Endometrium (tissue), 2 donors: ENCODE data around the gene NAALADL2.
A peak's percentile ranks its signal among the peaks of the same experiment; 100 is the strongest.

ENCODE experiments used
- FAIRE-seq: peaks from 2 replicates; lab custom pipeline; 2012; peaks lifted over from hg19 to GRCh38; lab: Jason Lieb, UNC
- donor health status: control.
- donor health status: control.

The NAALADL2 gene

GRCh38 chr3:174859114-174859735, at the start of gene NAALADL2:
TSS of gene NAALADL2 (plus strand) at chr3:174859334.
- no peak for FAIRE-seq

DNA sequence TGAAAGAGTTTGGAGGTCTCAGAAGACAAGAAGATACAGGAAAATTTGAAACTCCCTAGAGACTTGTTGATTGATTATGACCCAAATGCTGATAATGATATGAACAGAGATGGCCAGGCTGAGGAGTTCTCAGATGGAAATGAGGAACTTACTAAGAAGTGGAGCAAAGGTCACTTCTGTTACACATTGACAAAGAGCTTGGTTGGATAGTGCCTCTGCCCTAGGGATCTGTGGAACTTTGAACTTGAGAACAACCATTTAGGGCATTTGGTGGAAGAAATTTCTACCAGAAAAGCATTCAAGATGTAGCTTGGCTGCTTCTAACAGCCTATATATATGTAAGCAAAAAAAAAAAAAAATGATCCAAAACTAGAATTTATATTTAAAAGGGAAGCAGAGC, 48.9 kb upstream of the NAALADL2 start:
- FAIRE-seq: no peak

GRCh38 chr3:174812172-174812862, 46.8 kb upstream of the NAALADL2 start:
- FAIRE-seq: no peak

DNA sequence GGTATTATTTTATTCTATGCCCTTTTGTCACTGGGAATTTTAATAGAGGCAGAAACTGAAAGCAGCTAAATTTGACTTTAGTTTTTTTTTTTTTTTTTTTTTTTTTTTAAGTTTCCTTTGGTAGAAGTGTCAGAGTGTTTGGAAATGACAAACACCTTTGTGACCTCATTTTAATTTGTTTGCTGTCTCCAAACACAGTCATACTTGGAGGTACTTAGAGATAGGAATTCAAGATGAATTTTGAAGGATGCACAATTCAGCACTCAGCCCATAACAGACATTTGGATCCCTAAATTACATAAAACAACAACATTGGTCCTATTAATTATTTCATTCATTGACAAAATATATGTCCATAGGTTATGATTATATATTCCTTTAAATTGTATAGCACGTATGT, 43.4 kb upstream of the NAALADL2 start:
- no peak for FAIRE-seq

- no peak for FAIRE-seq
These were observed 38.2 kb upstream of the NAALADL2 start for GRCh38 chr3:174820885-174821284.

DNA sequence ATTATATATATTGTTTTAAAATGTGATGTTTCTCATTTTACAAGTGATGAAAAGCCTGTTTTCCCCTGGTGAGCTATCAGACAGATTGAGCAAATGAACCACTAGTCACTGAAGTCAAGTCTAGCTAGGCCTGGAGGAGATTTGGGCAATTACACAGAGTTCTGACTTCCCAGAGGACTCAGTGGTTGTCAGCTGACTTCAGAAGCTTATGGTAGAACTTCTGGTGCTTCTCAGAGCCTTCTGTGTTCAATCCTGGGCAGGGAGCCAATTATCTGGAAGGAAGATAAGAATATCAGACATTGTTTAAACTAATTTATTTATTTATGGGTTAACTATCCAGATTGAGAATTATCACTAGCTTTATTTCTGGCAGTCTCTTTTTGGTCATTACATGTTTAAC, 37.7 kb upstream of the NAALADL2 start:
- FAIRE-seq: peak; percentile 35

GRCh38 chr3:174822320-174822719, 36.8 kb upstream of the NAALADL2 start:
- FAIRE-seq: no peak

GRCh38 chr3:174826069-174826468, 33.1 kb upstream of the NAALADL2 start:
- FAIRE-seq: no peak

DNA sequence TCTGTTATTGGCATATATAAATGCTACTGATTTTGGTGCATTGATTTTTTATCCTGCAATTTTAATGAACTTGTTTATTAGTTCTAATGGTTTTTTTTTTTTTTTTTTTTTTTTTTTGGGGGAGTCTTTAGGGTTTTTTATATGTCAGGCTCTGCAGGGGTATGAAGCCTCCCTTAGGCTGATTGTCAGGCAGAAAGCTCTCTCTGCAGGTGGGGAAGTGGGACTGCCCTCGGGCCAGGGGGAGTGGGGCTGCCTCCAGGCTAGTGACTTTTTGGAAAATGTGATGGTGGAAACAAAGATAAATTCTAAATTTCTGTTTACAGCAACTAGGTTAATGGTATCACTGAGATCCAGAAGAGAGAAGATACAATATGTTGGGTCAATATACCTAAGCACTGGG, 14.4 kb upstream of the NAALADL2 start:
- no peak for FAIRE-seq

- FAIRE-seq: no peak
These were observed 13.1 kb upstream of the NAALADL2 start for GRCh38 chr3:174846055-174846454.

GRCh38 chr3:174854987-174855386, 4.1 kb upstream of the NAALADL2 start:
- no peak for FAIRE-seq

DNA sequence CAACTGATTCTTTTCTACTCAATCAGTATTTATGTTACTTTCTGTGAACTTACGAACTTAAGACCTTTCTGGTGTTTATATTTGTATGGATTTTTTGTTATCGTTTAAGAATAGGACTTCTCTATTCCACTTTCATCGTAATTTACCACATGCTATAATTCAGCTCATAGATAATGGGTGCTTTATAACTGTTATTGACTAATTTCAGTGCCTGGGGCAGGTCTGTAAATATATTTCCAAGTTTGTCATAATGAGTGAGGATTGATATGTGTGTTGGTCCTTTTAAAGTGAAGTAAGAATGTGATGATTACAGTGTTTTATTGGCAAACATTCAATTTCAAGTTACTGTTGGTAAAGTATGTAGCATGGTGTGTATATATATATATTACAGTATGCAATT, 1.8 kb upstream of the NAALADL2 start:
- no peak for FAIRE-seq

DNA sequence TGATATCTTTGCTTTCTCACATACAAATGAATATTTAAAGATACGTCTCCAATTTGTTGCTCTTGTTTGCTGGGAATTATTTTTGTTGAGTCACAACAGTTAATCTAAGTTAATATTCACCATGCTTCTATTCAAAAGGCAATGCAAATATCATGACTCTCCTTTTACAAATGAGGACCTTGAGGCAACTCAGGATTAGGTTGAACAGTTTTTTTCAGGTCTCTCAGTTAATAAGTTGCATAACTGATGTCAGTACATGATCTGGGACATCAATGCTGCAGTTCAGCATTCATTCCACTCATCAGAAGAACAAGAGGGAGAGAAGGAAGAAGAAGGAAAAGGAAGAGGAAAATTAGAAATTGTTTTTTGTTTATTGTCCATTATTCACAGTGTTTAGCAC, 781 bp upstream of the NAALADL2 start:
- FAIRE-seq: no peak

DNA sequence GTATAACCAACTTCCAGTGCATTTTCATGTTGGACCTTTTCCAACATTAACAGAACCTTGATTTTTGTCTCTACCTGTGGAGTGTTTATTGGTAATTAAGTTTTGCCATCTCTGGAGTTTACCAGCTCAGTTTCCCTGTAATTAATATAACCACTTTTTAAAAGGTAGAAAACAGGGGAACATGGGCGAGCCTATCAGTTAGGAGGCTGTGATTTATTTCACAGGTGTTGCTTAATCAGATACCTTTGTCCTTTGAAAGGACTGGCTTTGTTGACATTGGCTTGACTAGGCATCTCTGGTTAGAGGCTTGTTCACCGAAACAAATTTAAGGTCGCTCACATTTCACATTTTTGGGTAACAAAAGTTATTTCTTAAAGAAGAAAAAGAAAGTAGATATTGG, 622 bp downstream of the NAALADL2 start:
- no peak for FAIRE-seq

DNA sequence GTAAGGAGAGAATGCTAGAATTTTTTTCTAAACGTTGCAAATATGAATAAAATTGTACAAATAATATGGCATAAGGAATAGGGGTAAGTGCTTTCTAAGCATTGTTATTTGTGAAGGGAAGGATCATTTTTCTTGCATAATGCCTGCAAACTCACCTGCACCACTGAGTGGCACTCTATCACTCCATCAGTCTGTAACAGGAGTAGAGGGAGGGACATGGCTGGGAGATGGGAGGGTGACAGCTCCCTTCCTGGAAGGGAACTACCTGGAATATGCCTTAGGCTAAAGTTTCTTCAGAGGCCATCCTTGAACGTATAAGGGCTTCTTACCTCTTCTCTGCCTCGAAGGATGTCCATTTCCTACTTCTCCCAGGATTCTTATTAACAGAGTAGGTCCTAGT, 3.0 kb downstream of the NAALADL2 start:
- no peak for FAIRE-seq

- no peak for FAIRE-seq
These were observed 3.5 kb downstream of the NAALADL2 start for GRCh38 chr3:174862666-174863065.

GRCh38 chr3:174863488-174863887, 4.4 kb downstream of the NAALADL2 start:
- FAIRE-seq: no peak

GRCh38 chr3:174869448-174869847, 10.3 kb downstream of the NAALADL2 start:
- no peak for FAIRE-seq

DNA sequence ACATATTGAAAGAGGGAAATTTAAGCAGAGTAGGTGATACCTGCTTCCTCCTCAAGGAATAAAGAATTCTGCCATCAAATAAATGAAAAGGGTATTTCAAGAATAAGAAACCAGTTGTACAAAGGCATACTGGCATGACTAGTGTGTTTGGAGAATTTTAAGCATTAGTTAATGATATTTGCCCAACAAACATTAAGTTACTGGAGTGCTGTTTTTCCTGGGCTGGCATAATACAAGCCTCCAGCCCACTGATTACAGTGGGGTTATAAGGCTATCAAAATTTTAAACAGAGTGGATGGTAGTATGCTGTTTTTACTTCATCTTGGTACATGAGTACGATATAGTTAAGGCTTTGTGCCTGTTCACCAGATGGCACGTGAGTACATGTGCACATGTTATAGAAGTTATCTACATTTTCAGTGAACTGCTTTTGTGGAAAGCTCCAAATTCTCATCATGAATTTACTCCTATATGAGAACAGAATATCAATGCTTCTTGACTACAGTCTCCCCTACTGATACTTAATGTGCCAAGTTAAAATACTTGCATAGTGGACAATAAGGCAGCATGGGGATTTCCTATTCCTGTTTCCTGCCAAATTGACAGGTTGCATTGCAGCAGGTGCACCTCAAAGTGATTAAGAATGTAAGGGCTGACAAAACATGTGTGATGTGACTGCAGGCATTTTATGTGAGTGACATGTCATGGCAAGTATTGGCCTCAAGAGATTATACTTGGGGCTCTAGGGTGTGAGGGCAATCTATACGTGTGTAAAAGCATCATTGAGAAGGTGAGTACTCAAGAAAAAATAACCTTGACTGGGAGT, 14.9 kb downstream of the NAALADL2 start:
- no peak for FAIRE-seq

- FAIRE-seq: no peak
These were observed 23.7 kb downstream of the NAALADL2 start for GRCh38 chr3:174882789-174883188.

GRCh38 chr3:174883881-174884675, 24.9 kb downstream of the NAALADL2 start:
- no peak for FAIRE-seq

GRCh38 chr3:174884776-174885568, 25.8 kb downstream of the NAALADL2 start:
- no peak for FAIRE-seq
